NCI-H187 (cell line): Measurements from ENCODE around the gene SF3A2.
"Not testable (repeated sequence)": the region's sequence is repeated elsewhere in the genome, so short reads cannot be mapped to it uniquely, and the experiment has no call there.

Experiments used
- DNase-seq, 2 experiments: peaks; one replicate each; lab custom pipeline; 2025; lab: John Stamatoyannopoulos, UW

Gene SF3A2

DNA sequence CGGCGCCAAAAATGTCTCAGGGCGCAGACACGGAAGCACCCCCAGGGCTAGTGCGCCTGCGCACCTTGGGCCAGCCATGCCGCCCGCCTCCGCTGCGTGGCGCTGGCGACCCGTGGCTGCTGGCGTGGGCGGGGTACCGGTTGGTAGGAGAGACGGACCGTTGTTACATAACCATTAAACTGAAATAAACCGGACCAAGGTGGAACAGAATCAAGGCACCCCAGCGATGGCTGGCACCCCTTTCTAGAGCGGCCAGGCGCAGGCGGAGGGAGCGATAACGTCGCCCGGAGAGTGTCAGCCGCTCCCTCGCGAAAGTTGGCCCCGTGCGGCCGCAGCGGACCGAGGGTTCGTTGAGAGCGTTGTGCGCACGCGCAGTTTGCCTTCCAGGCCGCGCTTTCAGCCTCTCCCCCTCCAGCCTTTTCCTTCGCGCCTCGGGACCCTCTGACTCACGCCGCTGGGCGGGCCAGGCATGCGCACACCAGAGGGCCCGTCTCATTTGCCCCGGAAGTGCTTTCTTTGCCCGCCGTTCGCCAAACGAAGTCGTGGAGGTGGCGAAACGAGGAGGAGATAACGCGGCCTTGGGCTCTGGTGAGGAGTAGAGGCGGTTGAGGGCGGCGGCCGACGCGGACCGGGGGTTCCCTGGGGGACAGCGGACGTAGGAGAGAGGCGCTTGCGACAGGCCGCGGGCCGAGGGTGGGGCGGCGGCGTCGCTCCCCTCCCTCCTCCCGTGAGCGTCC lies at the start of gene SF3A2, which contains the start of gene PLEKHJ1:
Gene SF3A2, plus strand, starts transcription at position 511 of the 737 bp plus-strand sequence. CDS start 6,595 bp downstream, outside the sequence.
Gene PLEKHJ1, minus strand, starts transcription at position 16 of the 737 bp plus-strand sequence. CDS start 81 bp downstream, outside the sequence.
- DNase-seq = peak; percentile 96 to 99

GRCh38 chr19:2187159-2187558 lies 49.5 kb upstream of the SF3A2 start:
- DNase-seq = no peak

DNA sequence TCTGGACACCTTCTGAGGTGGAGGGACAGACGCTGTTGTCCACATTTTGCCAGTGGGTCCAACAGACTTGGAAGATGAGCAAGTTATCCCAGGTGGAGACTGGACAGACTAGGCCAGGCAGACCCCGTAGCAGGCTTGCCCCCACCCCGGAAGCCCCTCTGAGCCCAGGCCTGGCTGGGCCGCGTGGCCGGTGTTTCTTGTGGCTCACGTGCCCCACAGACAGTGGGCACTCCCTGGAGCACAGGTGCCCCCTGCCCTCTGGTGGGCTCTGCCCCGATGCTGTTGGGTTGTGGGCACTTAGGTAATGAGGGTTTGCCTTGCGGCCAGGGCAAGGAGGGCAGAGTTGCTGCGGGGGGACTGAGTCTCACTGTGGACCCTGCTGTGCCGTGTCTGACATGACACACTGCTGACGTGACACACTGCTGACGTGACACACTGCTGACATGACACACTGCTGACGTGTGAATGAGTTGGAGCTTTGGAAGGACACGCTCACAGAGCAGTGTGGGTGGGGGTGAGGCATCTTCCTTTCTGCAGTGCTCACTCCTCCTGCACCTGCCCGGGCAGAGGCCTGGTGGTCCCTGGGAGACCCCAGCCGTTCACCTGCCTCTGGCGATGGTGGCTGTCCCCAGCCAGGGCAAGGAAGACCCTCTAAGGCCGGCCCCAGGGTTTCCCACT lies 47.8 kb upstream of the SF3A2 start:
- DNase-seq = no peak

DNA sequence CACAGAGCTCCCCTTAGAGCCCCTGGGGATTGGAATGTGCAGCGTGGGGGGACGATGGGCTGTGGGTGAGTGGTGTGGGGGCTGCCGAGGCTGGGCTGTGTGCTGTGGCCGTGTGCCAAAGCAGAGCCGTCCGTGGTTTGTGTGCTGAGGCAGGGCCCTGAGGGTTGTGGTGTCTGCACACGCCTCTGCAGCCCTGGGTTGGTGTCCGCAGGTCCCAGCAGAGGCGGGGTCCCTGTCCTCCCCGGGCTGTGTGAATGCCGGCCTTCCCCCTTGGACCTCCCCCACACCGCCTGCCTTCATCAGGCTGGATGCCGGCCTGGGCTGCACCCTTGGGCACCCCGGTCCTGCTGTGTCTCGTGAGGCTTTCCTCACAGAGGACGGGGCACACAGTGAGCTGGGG lies 46.7 kb upstream of the SF3A2 start:
- DNase-seq = no peak

DNA sequence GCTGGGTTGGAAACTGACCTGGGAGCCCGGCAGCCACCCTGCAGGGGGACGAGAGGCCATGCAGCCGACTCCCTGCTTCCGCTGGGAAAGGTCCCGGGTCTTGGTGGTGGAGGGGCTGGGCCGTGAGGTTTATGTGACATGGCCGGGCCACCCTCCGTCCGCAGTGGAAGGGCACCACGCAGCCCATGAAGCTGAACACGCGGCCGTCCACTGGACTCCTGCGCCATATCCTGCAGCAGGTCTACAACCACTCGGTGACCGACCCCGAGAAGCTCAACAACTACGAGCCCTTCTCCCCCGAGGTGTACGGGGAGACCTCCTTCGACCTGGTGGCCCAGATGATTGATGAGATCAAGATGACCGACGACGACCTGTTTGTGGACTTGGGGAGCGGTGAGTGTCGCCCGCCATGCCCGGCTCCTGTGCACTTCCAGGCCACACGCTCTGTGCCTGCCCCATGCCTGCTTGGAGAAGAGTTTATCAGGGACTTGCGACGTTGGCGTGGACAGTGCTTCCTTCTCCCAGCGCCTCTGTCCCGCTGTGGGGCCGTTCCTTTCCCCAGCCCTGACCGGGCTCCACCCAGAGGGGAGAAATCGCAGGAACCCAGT lies 45.7 kb upstream of the SF3A2 start:
- no peak for DNase-seq

- no peak for DNase-seq
These were observed 44.9 kb upstream of the SF3A2 start for GRCh38 chr19:2191456-2192310.

DNA sequence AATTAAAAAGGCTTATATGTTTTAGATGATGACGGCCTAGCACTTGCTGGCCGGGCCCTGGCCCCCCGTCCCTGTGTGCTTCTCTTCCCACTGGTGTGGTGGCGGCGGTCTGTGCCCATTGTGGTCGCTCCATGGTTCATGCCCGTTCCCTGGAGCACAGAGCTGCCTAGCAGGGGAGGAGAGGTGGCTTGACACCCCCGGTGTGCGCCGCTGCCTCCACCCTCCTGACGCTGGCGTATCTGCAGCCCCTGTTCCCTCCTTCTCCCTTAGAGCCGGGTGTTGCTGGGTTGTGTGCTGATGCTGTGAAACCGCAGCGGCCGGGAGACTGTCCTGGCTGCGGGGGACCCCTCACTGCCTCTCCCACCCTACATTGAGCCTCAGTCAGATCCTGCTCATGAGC lies 43.8 kb upstream of the SF3A2 start:
- no peak for DNase-seq

GRCh38 chr19:2193807-2194206 lies 42.8 kb upstream of the SF3A2 start:
- no peak for DNase-seq

- no peak for DNase-seq
These were observed 42.0 kb upstream of the SF3A2 start for GRCh38 chr19:2194513-2195078.

- DNase-seq = no peak
These were observed 41.3 kb upstream of the SF3A2 start for GRCh38 chr19:2195361-2195760.

DNA sequence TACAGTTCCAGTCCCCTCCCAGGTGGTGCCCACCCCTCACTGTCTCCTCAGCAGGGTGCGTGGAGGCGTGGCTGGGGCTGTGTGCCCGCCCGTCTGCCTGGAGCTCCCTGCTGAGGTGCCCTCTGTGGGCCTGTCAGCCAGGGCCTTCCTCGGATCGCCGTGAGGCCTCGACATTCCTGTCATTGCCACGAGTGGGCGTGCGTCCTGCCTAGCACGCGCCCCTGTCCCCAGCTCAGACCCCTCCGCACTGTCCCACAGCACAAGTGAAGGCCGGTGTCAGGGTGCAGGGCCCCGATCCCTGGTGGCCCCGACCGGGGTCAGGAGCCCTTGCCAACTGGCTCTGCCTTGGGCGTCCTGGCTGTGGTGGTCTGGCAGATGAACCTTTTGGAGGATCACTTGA lies 40.7 kb upstream of the SF3A2 start:
- no peak for DNase-seq

DNA sequence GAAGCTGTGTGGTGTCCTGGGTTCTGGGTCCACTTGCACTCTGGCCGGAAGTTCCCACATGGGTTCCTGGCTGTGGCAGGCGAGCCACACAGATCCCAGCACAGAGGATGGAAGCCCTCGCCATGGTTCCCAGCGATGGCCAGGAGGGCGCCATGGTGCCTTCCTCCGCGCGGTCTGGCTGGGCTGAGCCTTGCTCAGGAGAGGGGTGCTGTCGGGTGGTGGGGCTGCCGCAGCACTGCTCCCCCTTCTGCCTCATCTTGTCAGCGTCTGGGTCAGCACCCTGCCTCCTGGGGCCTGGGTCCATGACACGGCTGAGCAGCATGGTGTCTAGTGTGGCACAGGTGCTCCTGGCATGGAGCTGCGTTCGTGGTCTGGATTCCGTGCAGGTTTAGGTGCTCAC lies 39.4 kb upstream of the SF3A2 start:
- DNase-seq = no peak

DNA sequence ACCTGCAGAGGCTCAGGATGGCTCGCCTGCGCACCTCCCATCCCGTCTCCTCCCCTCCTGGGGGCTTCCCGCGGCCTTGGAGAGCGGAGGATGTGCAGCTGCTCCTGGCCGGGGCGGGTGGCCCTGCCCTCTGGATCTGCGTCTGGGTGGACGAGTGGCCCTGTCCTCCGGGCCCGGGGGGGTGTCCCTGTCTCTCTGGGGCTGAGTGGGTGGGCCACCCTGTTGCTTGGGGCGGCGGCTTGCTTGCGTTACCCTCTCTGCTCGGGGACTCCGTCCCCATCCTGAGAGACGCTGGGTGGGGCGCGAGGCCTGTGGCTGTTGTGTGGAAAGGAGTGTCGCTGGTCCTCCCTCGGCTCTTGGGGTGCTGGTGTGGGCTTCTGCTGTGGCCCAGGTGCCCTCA lies 38.3 kb upstream of the SF3A2 start:
- DNase-seq = no peak

- no peak for DNase-seq
These were observed 37.4 kb upstream of the SF3A2 start for GRCh38 chr19:2199215-2199614.

DNA sequence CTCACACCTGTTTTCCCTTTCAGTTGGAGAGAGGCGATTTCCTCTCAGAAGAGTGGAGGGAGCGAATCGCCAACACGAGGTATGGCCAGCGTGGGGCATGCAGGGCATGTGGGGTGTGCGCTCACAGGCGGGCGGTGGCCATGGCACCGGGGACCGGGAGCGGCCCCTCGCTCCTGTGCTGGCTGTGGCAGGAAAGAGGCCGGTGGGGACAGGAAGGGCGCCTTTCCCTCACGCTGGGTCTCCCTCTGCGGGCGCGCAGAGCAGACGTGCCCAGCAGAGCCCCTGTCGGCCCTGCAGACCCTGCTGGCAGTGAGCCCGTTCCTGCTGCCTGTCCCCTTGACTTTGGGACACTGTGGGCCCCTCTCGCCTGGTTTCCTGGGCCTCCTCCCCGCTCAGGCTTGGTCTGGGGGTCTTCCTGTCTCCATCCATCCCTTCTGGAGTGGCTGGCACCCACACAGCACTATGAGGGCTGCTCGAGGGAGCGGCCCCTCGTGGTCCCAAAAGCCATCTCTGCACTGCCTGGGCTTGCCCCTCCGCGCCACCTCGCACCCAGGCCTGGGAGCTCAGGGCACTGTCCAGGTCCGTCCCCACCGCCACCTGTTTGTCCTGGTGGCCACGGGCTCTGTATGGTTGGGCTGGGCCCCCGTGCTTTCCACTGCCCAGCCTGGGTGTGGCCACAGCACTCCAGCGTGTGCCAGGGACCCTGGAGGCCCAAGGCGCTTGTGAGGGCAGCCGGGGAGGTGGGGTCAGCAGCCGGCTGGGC lies 36.6 kb upstream of the SF3A2 start:
- DNase-seq = no peak

DNA sequence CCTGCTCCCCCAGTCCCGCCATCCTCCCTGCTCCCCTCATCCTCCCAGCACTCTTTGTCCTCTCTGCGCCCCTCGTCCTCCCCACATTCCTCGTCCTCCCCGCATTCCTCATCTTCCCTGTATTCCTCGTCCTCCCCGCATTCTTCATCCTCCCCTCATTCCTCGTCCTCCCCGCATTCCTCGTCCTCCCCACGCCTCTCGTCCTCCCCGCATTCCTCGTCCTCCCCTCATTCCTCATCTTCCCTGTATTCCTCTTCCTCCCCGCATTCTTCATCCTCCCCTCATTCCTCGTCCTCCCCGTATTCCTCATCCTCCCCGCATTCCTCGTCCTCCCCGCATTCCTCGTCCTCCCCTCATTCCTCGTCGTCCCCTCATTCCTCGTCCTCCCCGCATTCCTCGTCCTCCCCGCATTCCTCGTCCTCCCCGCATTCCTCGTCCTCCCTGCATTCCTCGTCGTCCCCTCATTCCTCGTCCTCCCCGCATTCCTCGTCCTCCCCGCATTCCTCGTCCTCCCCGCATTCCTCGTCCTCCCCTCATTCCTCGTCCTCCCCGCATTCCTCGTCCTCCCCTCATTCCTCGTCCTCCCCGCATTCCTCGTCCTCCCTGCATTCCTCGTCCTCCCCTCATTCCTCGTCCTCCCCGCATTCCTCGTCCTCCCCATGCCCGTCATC lies 35.9 kb upstream of the SF3A2 start:
- DNase-seq = not testable (repeated sequence)

GRCh38 chr19:2201473-2202148 lies 35.0 kb upstream of the SF3A2 start:
- DNase-seq = no peak

DNA sequence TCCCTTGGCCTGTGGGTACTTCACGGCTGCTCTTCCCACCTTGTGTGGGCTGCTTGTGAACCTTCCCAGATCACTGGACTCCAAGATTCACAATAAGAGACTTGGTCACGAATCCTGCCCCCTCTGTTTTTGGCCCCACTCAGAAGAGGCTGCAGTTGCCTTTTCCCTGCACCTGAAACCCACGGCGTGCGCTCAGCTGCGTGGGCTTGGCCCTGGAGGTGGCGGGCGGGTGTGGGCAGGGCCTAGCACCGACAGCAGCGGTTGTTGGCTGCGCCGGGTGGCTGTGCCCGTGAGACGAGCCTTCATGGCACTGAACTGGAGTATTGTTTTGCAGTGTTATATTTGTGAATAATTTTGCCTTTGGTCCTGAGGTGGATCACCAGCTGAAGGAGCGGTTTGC lies 34.3 kb upstream of the SF3A2 start:
- DNase-seq = no peak

DNA sequence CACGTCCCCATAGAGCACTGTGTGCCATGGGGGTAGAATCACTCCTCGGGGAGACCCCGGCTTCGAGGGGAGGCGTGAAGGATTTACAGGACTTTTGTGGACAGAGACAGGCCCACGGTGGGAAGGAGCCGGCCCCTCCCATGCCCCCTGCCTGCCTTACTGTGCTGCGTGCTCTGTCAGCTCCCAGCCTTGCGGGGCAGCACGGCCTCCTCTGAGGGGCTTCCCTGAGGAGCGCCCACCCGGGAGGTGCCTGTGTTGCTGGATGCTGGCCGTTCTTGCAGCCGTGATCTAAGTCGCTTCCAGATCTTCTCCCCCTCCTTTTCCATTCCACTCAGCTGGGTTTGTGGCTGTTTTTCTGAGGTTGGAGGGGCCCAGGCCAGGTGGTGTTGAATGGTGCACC lies 29.6 kb upstream of the SF3A2 start:
- DNase-seq = no peak
